Neural cell (in vitro differentiated cells): ENCODE data around the gene KRTAP15-1. TPM values are rescaled to one million over a fixed set of nuclear protein-coding genes. Genes with fewer than 3 reads are reported as not detected.

Experiments
- polyA plus RNA-seq: library from polyadenylated mRNA; depleted of rRNA; stranded (reverse); fragments of >200 nt; gene quantifications from 2 replicates; pipeline ENCODE4 v1.2.3, GENCODE V29; 2014

Gene KRTAP15-1
- polyA plus RNA-seq, 1 donor from 2014 or later: not detected

Other genes starting within 250 kb of the KRTAP15-1 start
- gene CLDN8, start 224.2 kb upstream of the KRTAP15-1 start, polyA plus RNA-seq: not detected in 2 replicates
- gene KRTAP24-1, start 157.3 kb upstream of the KRTAP15-1 start, polyA plus RNA-seq: not detected in 2 replicates
- not detected in 2 replicates for gene KRTAP25-1, start 150.8 kb upstream of the KRTAP15-1 start, polyA plus RNA-seq
- not detected in 2 replicates for gene KRTAP26-1, start 120.0 kb upstream of the KRTAP15-1 start, polyA plus RNA-seq
- gene KRTAP27-1, start 102.6 kb upstream of the KRTAP15-1 start, polyA plus RNA-seq: not detected in 2 replicates
- not detected in 2 replicates for gene KRTAP23-1, start 91.7 kb upstream of the KRTAP15-1 start, polyA plus RNA-seq
- gene KRTAP13-2, start 68.0 kb upstream of the KRTAP15-1 start, polyA plus RNA-seq: not detected in 2 replicates
- gene KRTAP13-1, start 44.2 kb upstream of the KRTAP15-1 start, polyA plus RNA-seq: not detected in 2 replicates
- gene KRTAP13-3, start 14.3 kb upstream of the KRTAP15-1 start, polyA plus RNA-seq: not detected in 2 replicates
- gene KRTAP13-4, start 10.1 kb upstream of the KRTAP15-1 start, polyA plus RNA-seq: not detected in 2 replicates
- gene KRTAP19-1, start 40.1 kb downstream of the KRTAP15-1 start, polyA plus RNA-seq: not detected in 2 replicates
- not detected in 2 replicates for gene KRTAP19-2, start 47.2 kb downstream of the KRTAP15-1 start, polyA plus RNA-seq
- gene KRTAP19-3, start 51.7 kb downstream of the KRTAP15-1 start, polyA plus RNA-seq: not detected in 2 replicates
- not detected in 2 replicates for gene KRTAP19-4, start 56.9 kb downstream of the KRTAP15-1 start, polyA plus RNA-seq
- not detected in 2 replicates for gene KRTAP19-5, start 61.9 kb downstream of the KRTAP15-1 start, polyA plus RNA-seq
- not detected in 2 replicates for gene KRTAP19-6, start 101.6 kb downstream of the KRTAP15-1 start, polyA plus RNA-seq
- not detected in 2 replicates for gene KRTAP19-7, start 121.0 kb downstream of the KRTAP15-1 start, polyA plus RNA-seq
- gene KRTAP22-2, start 150.1 kb downstream of the KRTAP15-1 start, polyA plus RNA-seq: not detected in 2 replicates
- gene KRTAP6-3, start 152.2 kb downstream of the KRTAP15-1 start, polyA plus RNA-seq: not detected in 2 replicates
- gene KRTAP6-2, start 158.6 kb downstream of the KRTAP15-1 start, polyA plus RNA-seq: not detected in 2 replicates
- gene KRTAP22-1, start 160.8 kb downstream of the KRTAP15-1 start, polyA plus RNA-seq: not detected in 2 replicates
- gene KRTAP6-1, start 173.7 kb downstream of the KRTAP15-1 start, polyA plus RNA-seq: not detected in 2 replicates
- gene KRTAP20-1, start 176.2 kb downstream of the KRTAP15-1 start, polyA plus RNA-seq: not detected in 2 replicates
- not detected in 2 replicates for gene KRTAP20-4, start 180.4 kb downstream of the KRTAP15-1 start, polyA plus RNA-seq
- gene KRTAP20-2, start 194.9 kb downstream of the KRTAP15-1 start, polyA plus RNA-seq: not detected in 2 replicates
- gene KRTAP20-3, start 202.6 kb downstream of the KRTAP15-1 start, polyA plus RNA-seq: not detected in 2 replicates